ENCODE data around the gene LINC01488.

The LINC01488 gene

GRCh38 chr11:69483691-69484426, 2.4 kb downstream of the LINC01488 start:
- no peaks in the 10 kb centered on the region for H3K79me2 ChIP-seq (ENCODE audit: insufficient read depth, low read length)
- H3K4me3 ChIP-seq (ENCODE audit: insufficient read depth, low read length, poor library complexity, severe bottlenecking) = no peak overlapping the region
- no peak overlapping the region for H3K4me2 ChIP-seq (ENCODE audit: low read depth, low read length, poor library complexity, severe bottlenecking)
- H4K20me1 ChIP-seq (ENCODE audit: low read depth, low read length) = no peaks in the 10 kb centered on the region
- H3K27ac ChIP-seq (ENCODE audit: low read depth, low read length) = no peak overlapping the region
- H3K9me3 ChIP-seq (ENCODE audit: insufficient read depth, low read length) = no peaks in the 10 kb centered on the region
- no peaks in the 10 kb centered on the region for H3K27me3 ChIP-seq (ENCODE audit: low read length)
- H3K36me3 ChIP-seq (ENCODE audit: low read length) = no peaks in the 10 kb centered on the region
- H3F3A ChIP-seq (ENCODE audit: insufficient read depth) = no peaks in the 10 kb centered on the region
- H3K9me2 ChIP-seq (replicated peaks; ENCODE audit: insufficient read depth, low read length) = no peaks in the 10 kb centered on the region
- TF ChIP-seq CTCF (IDR thresholded peaks at IDR 0.05; ENCODE audit: insufficient read depth, low read length, poor library complexity, severe bottlenecking) = no peak
- TF ChIP-seq EZH2phosphoT487 (conservative IDR thresholded peaks at IDR 0.05; ENCODE audit: low read length) = no peak
- H2AFZ ChIP-seq (ENCODE audit: low read depth, low read length, severe bottlenecking) = no peak overlapping the region
- H3K9ac ChIP-seq (ENCODE audit: low read length) = no peak overlapping the region

- TF ChIP-seq CTCF (IDR thresholded peaks at IDR 0.05; ENCODE audit: insufficient read depth, low read length, poor library complexity, severe bottlenecking) = no peak
- Histone ChIP-seq H3K79me2 (ENCODE audit: insufficient read depth, low read length) (no peaks in the 10 kb centered on the region), H3K9me3 (ENCODE audit: insufficient read depth, low read length) (no peaks in the 10 kb centered on the region), H3K36me3 (ENCODE audit: low read length) (no peaks in the 10 kb centered on the region), H2AFZ (ENCODE audit: low read depth, low read length, severe bottlenecking) (no peak overlapping the region), H3K27me3 (ENCODE audit: low read length) (no peaks in the 10 kb centered on the region), H4K20me1 (ENCODE audit: low read depth, low read length) (no peaks in the 10 kb centered on the region), H3K27ac (ENCODE audit: low read depth, low read length) (no peak overlapping the region), H3F3A (ENCODE audit: insufficient read depth) (no peaks in the 10 kb centered on the region), H3K4me3 (ENCODE audit: insufficient read depth, low read length, poor library complexity, severe bottlenecking) (no peak overlapping the region), H3K4me2 (ENCODE audit: low read depth, low read length, poor library complexity, severe bottlenecking) (no peak overlapping the region), H3K9me2 (replicated peaks; ENCODE audit: insufficient read depth, low read length) (no peaks in the 10 kb centered on the region), H3K9ac (ENCODE audit: low read length) (no peak overlapping the region)
These were observed 3.2 kb downstream of the LINC01488 start for GRCh38 chr11:69484427-69485259.

- Histone ChIP-seq H3K4me3 (ENCODE audit: insufficient read depth, low read length, poor library complexity, severe bottlenecking) (no peak overlapping the region), H3K4me2 (ENCODE audit: low read depth, low read length, poor library complexity, severe bottlenecking) (no peak overlapping the region), H4K20me1 (ENCODE audit: low read depth, low read length) (no peaks in the 10 kb centered on the region), H3K27me3 (ENCODE audit: low read length) (no peaks in the 10 kb centered on the region), H3K9me3 (ENCODE audit: insufficient read depth, low read length) (no peaks in the 10 kb centered on the region), H3K36me3 (ENCODE audit: low read length) (no peaks in the 10 kb centered on the region), H3F3A (ENCODE audit: insufficient read depth) (no peaks in the 10 kb centered on the region), H3K9ac (ENCODE audit: low read length) (no peak overlapping the region), H3K9me2 (replicated peaks; ENCODE audit: insufficient read depth, low read length) (no peaks in the 10 kb centered on the region), H3K27ac (ENCODE audit: low read depth, low read length) (no peak overlapping the region), H2AFZ (ENCODE audit: low read depth, low read length, severe bottlenecking) (no peak overlapping the region), H3K79me2 (ENCODE audit: insufficient read depth, low read length) (no peaks in the 10 kb centered on the region)
- no peak for TF ChIP-seq CTCF (IDR thresholded peaks at IDR 0.05; ENCODE audit: insufficient read depth, low read length, poor library complexity, severe bottlenecking)
- no peak for TF ChIP-seq EZH2phosphoT487 (conservative IDR thresholded peaks at IDR 0.05; ENCODE audit: low read length)
These were observed 4.0 kb downstream of the LINC01488 start for GRCh38 chr11:69485337-69486041.

Data from SU-DHL-6 (cell line).